ENCODE measurements around the gene CLCC1.
"Not testable (repeated sequence)": the region's sequence is repeated elsewhere in the genome, so short reads cannot be mapped to it uniquely, and the experiment has no call there.

The CLCC1 gene

GRCh38 chr1:108963052-108963686, at the start of gene CLCC1:
Gene CLCC1, minus strand, starts transcription at chr1:108963484. Its CDS starts 13,047 bp downstream, at chr1:108950437.
- FAIRE-seq: peak; percentile 69

GRCh38 chr1:109011335-109011734, 48.1 kb upstream of the CLCC1 start:
- DNase-seq (ENCODE audit: low spot score) (no peak), FAIRE-seq (no peak)

More at GRCh38 chr1:108963052-108963686, at the start of gene CLCC1:
- peak; percentile 91 for DNase-seq (ENCODE audit: low spot score)

GRCh38 chr1:108996622-108997021, 33.3 kb upstream of the CLCC1 start:
- FAIRE-seq: not testable (repeated sequence)

GRCh38 chr1:108983114-108983513, 19.8 kb upstream of the CLCC1 start:
- FAIRE-seq: no peak
- no peak for DNase-seq (ENCODE audit: low spot score)

More at GRCh38 chr1:108996622-108997021, 33.3 kb upstream of the CLCC1 start:
- not testable (repeated sequence) for DNase-seq (ENCODE audit: low spot score)

GRCh38 chr1:108976658-108977057, 13.4 kb upstream of the CLCC1 start:
- FAIRE-seq: no peak
- no peak for DNase-seq (ENCODE audit: low spot score)

- no peak for FAIRE-seq
- no peak for DNase-seq (ENCODE audit: low spot score)
Observed at GRCh38 chr1:108972951-108973350, 9.7 kb upstream of the CLCC1 start.

- no peak for FAIRE-seq
- no peak for DNase-seq (ENCODE audit: low spot score)
Observed at GRCh38 chr1:108969346-108969745, 6.1 kb upstream of the CLCC1 start.

- DNase-seq (ENCODE audit: low spot score) (no peak), FAIRE-seq (no peak)
Observed at GRCh38 chr1:108962681-108963051, 618 bp downstream of the CLCC1 start.

GRCh38 chr1:108961752-108962486, 1.4 kb downstream of the CLCC1 start:
- no peak for FAIRE-seq
- DNase-seq (ENCODE audit: low spot score): no peak

- DNase-seq (ENCODE audit: low spot score) (no peak), FAIRE-seq (no peak)
Observed at GRCh38 chr1:108961198-108961597, 2.1 kb downstream of the CLCC1 start.

GRCh38 chr1:108960719-108961118, 2.6 kb downstream of the CLCC1 start:
- FAIRE-seq: no peak
- DNase-seq (ENCODE audit: low spot score): no peak

- FAIRE-seq (no peak), DNase-seq (ENCODE audit: low spot score) (no peak)
Observed at GRCh38 chr1:108957888-108958287, 5.4 kb downstream of the CLCC1 start.

GRCh38 chr1:108955881-108956280, 7.4 kb downstream of the CLCC1 start:
- DNase-seq (ENCODE audit: low spot score): no peak
- no peak for FAIRE-seq

GRCh38 chr1:108955111-108955510, 8.2 kb downstream of the CLCC1 start:
- FAIRE-seq: no peak
- DNase-seq (ENCODE audit: low spot score): no peak

GRCh38 chr1:108953452-108953851, 9.8 kb downstream of the CLCC1 start:
- FAIRE-seq: no peak
- no peak for DNase-seq (ENCODE audit: low spot score)

GRCh38 chr1:108951242-108951641, 12.0 kb downstream of the CLCC1 start:
- DNase-seq (ENCODE audit: low spot score) (no peak), FAIRE-seq (no peak)

- no peak for FAIRE-seq
- DNase-seq (ENCODE audit: low spot score): no peak
Observed at GRCh38 chr1:108949044-108949443, 14.2 kb downstream of the CLCC1 start.

- no peak for FAIRE-seq
- DNase-seq (ENCODE audit: low spot score): no peak
Observed at GRCh38 chr1:108947871-108948525, 15.3 kb downstream of the CLCC1 start.

- DNase-seq (ENCODE audit: low spot score) (no peak), FAIRE-seq (no peak)
Observed at GRCh38 chr1:108936170-108936569, 27.1 kb downstream of the CLCC1 start.

GRCh38 chr1:108933944-108934343, 29.3 kb downstream of the CLCC1 start:
- FAIRE-seq (no peak), DNase-seq (ENCODE audit: low spot score) (no peak)

- DNase-seq (ENCODE audit: low spot score); FAIRE-seq: not testable (repeated sequence)
Observed at GRCh38 chr1:108927565-108927964, 35.7 kb downstream of the CLCC1 start.

GRCh38 chr1:108925920-108926319, 37.4 kb downstream of the CLCC1 start:
- FAIRE-seq: no peak
- DNase-seq (ENCODE audit: low spot score): no peak

Measured in RCC 7860 (cell line).